Measurements from ENCODE around the gene PTGS1. TPM values are rescaled to one million over a fixed set of nuclear protein-coding genes. Genes with fewer than 3 reads are reported as not detected.
A peak's percentile ranks its signal among the peaks of the same experiment; 100 is the strongest.

PTGS1 gene
- total and polyA plus RNA-seq, 9 of the 15 experiments (the other 6 are each of a cell fraction or from before 2014, with no cell fraction given), result 3.4 to 12.9 (median 5.3) TPM

- in situ Hi-C loops (cut with MboI), result loop anchor here (10.0 kb wide), 1 partner anchor 74 kb away; no protein-coding TSS in a partner anchor
- ATAC-seq, result no peak
- WGBS (ENCODE audit: insufficient coverage, low coverage, missing lambda C conversion rate), result 35% methylated on average over 5 of the region's 5 CpGs
- ChIA-PET CTCF (ENCODE audit: low intra/inter-chr PET ratio) (no interaction called here), POLR2A (interaction anchor here (0.5 to 1.4 kb wide), 4 partner anchors 18 to 441 kb away, joined by 3 read pairs; no protein-coding TSS in a partner anchor)
- H3K4me1 ChIP-seq (replicated peaks in 1 of 2; ENCODE audit: control insufficient read depth in 2 of 2, insufficient read depth in 2 of 2, low read length in 2 of 2), result peaks cover 25 to 30% of the 10 kb centered on the region in 2 experiments
- H3K4me3 ChIP-seq, result 0 out of 2 replicates have a peak overlapping the region, but pooled peaks have one; percentile 44
- H3K27me3 ChIP-seq (ENCODE audit: control insufficient read depth in 2 of 2, insufficient read depth in 2 of 2, low read length in 2 of 2), result 0 out of 5 replicates have a peak, but pooled peaks cover 0 to 5% of the 10 kb centered on the region in 2 experiments
- H4K20me1 ChIP-seq (replicated peaks; ENCODE audit: control insufficient read depth, insufficient read depth, low read length), result no peaks in the 10 kb centered on the region
- DNase-seq (ENCODE audit: extremely low read depth in 1 of 4, low spot score in 3 of 4), result peak in 1 of 4 experiments; percentile 35
- H3K27ac ChIP-seq (ENCODE audit: extremely low read depth, low read depth, low read length), result no peak overlapping the region
- H3K4me2 ChIP-seq (ENCODE audit: insufficient read depth, low read length), result peak overlapping the region; percentile 70
- H2AFZ ChIP-seq (ENCODE audit: low read depth, low read length), result peak overlapping the region; percentile 69
- no TSS peak for BruUV-seq (replicated peaks)
- 0 out of 2 replicates have a peak, but pooled peaks cover 2% of the 10 kb centered on the region for H3K9me3 ChIP-seq (replicated peaks; ENCODE audit: control insufficient read depth, insufficient read depth, low read depth, low read length)
- peak overlapping the region in 1 of 2 experiments; percentile 65; a peak in 2 of 4 replicates for H3K9ac ChIP-seq (ENCODE audit: insufficient read depth in 1 of 2, low read depth in 2 of 2, low read length in 2 of 2)
- no peaks in the 10 kb centered on the region; the same call in 2 of the 3 replicates for H3K36me3 ChIP-seq (ENCODE audit: control insufficient read depth, insufficient read depth, low read length)
- H3K79me2 ChIP-seq (ENCODE audit: control insufficient read depth, insufficient read depth, low read length), result no peaks in the 10 kb centered on the region
- intact Hi-C loops (cut with micrococcal nuclease), result no loop called here
- no peaks in the 10 kb centered on the region for H3K9me1 ChIP-seq (ENCODE audit: control insufficient read depth, insufficient read depth, low read length)
- TF ChIP-seq TCF7L2 (IDR thresholded peaks at IDR 0.05; ENCODE audit: low read depth, low read length) (no peak), DACH1 (IDR thresholded peaks at IDR 0.05; ENCODE audit: partially characterized antibody) (no peak), SNAPC5 (CRISPR knock-in tag; IDR thresholded peaks at IDR 0.05) (no peak), HINFP (tag; conservative IDR thresholded peaks at IDR 0.05; ENCODE audit: low read depth) (no peak), PPARD (CRISPR knock-in tag; IDR thresholded peaks at IDR 0.05) (no peak), ZFP30 (CRISPR knock-in tag; IDR thresholded peaks at IDR 0.05; ENCODE audit: borderline replicate concordance) (no peak), NONO (IDR thresholded peaks at IDR 0.05; ENCODE audit: low read depth in 2 of 2, low read length in 1 of 2) (no peak), TEAD2 (tag; IDR thresholded peaks at IDR 0.05) (no peak), BCOR (IDR thresholded peaks at IDR 0.05) (peak; percentile 33; the same call in 1 of the 2 replicates), ZC3H8 (IDR thresholded peaks at IDR 0.05) (no peak), NR2F6 (CRISPR knock-in tag; IDR thresholded peaks at IDR 0.05) (no peak), RBM25 (IDR thresholded peaks at IDR 0.05; ENCODE audit: low read depth, low read length, severe bottlenecking) (peak; percentile 43), ADNP (tag; IDR thresholded peaks at IDR 0.05) (0 out of 2 replicates have a peak, but pooled peaks have one; percentile 55), ZFPM2 (CRISPR knock-in tag; IDR thresholded peaks at IDR 0.05) (no peak), POLR2AphosphoS2 (IDR thresholded peaks at IDR 0.05; ENCODE audit: low read length) (no peak), PTBP1 (IDR thresholded peaks at IDR 0.05; ENCODE audit: low read depth, low read length) (no peak), CXXC5 (CRISPR knock-in tag; IDR thresholded peaks at IDR 0.05) (no peak), FIP1L1 (IDR thresholded peaks at IDR 0.05; ENCODE audit: low read depth, low read length, poor library complexity, severe bottlenecking) (no peak), KDM1A (IDR thresholded peaks at IDR 0.05) (peak in 1 of 2 experiments; percentile 26; a peak in 1 of 4 replicates), ZNF551 (CRISPR knock-in tag; IDR thresholded peaks at IDR 0.05) (no peak), EHMT2 (IDR thresholded peaks at IDR 0.05) (no peak), HMG20A (CRISPR knock-in tag; conservative IDR thresholded peaks at IDR 0.05) (no peak)
- peak; percentile 66 for FAIRE-seq
Observed at GRCh38 chr9:122370303-122370702, 521 bp upstream of the PTGS1 start.
